Kidney (tissue), 14 donors: Measurements from ENCODE around the gene RPL21. TPM values are rescaled to one million over a fixed set of nuclear protein-coding genes. Genes with fewer than 3 reads are reported as not detected.

Experiments
- DNase-seq, 5 donors: peaks; one replicate each; pipeline ENCODE4 v3.0.0-alpha.2; 2013 to 2020
- FAIRE-seq: peaks from 2 replicates; lab custom pipeline; 2012; peaks lifted over from hg19 to GRCh38; lab: Jason Lieb, UNC
- H3K27ac ChIP-seq, 2 donors: one replicate each; pipeline ENCODE4 v1.7.0; 2013; ENCODE audit warnings: low read depth in 2 of 2, low read length in 2 of 2, inconsistent platforms in 1 of 2
- H3K27me3 ChIP-seq: one replicate; pipeline ENCODE4 v1.7.1; 2013; ENCODE audit warnings: low read length, inconsistent platforms; ENCODE audit not compliant: control insufficient read depth, insufficient read depth
- H3K36me3 ChIP-seq, 3 donors: one replicate each; pipeline versions ENCODE4 v1.7.0 to v1.7.1; 2013; ENCODE audit warnings: low read length in 3 of 3, control low read depth in 1 of 3, inconsistent platforms in 1 of 3; ENCODE audit not compliant: insufficient read depth in 3 of 3, control insufficient read depth in 2 of 3
- H3K4me1 ChIP-seq, 3 donors: one replicate each; pipeline versions ENCODE4 v1.7.0 to v1.7.1; 2013; ENCODE audit warnings: low read length in 3 of 3, inconsistent platforms in 1 of 3, low read depth in 1 of 3; ENCODE audit not compliant: control insufficient read depth in 2 of 3, insufficient read depth in 2 of 3
- H3K4me3 ChIP-seq, 3 donors: one replicate each; pipeline versions ENCODE4 v1.7.0 to v1.8.1; 2013; ENCODE audit warnings: low read length in 3 of 3, control low read depth in 1 of 3, inconsistent platforms in 1 of 3
- H3K9ac ChIP-seq, 3 donors: one replicate each; pipeline versions ENCODE4 v1.7.0 to v1.7.1; 2013; ENCODE audit warnings: low read length in 3 of 3, control low read depth in 1 of 3, inconsistent platforms in 1 of 3
- H3K9me3 ChIP-seq, 3 donors: one replicate each; pipeline versions ENCODE4 v1.7.0 to v1.7.1; 2013; ENCODE audit warnings: low read length in 3 of 3, control low read depth in 1 of 3, inconsistent platforms in 1 of 3; ENCODE audit not compliant: control insufficient read depth in 2 of 3, insufficient read depth in 1 of 3
- intact Hi-C: fragments of 100-400 bp; cut with DNase I; formaldehyde crosslinking; loops from one replicate; pipeline ENCODE4 v1.11.1; 2022
- polyA plus RNA-seq: library from polyadenylated mRNA; stranded (reverse); fragments of 350-450 nt; fragmentation: Illumina TruSeq; extraction: RNeasy Lipid Tissue Mini Kit (QIAGEN cat#74804); gene quantifications from one replicate; pipeline ENCODE4 v1.2.3, GENCODE V29; 2014; ENCODE audit warnings: low read depth, low replicate concordance; ENCODE audit not compliant: insufficient read depth
- total RNA-seq: library from RNA; stranded (reverse); fragmentation: NEBNext Ultra II Directional; extraction: Animal tissue kit (Norgen Biotek cat#: 25700); gene quantifications from one replicate; pipeline ENCODE4 v1.2.1, GENCODE V29; 2021
- TF ChIP-seq, protein P1 (sequence below): IDR thresholded peaks from 3 replicates; pipeline ENCODE4 v1.5.1; 2012; ENCODE audit warnings: mild to moderate bottlenecking, moderate library complexity, borderline replicate concordance; ENCODE audit not compliant: insufficient read depth; ENCODE audit errors: extremely low read depth
- donor health status: control.
- donor health status: control.
- donor health status: control.
- donor health status: control.
- donor health status: control.
- donor health status: DM: yes; HTN: yes; CAD: no.
- donor health status: Normal renal cell carcinoma (clear cell type).

The RPL21 gene
- total and polyA plus RNA-seq, 2 donors from 2014 or later = 864 to 2,520 TPM

DNA sequence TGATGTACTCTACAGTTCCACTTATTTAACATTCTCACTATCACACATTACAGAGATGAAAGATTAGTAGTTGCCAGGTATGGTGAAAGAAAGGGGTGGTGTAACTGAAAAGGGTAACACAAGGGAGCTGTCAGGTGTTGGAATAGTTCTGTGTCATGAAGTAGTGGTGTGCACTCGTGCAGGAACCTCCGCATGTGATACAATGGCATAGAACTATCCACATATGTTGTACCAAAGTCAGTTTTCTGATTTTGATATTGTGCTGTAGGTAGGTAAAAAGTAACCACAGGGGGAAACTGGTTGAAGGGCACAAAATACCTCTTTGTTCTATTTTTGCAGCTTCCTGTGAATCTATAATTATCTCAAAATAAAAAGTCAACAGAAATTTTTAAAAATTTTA is 24.4 kb upstream of the RPL21 start:
- intact Hi-C loops = no loop called here
- H3K4me1 ChIP-seq = no peaks in the 10 kb centered on the region
- no peak for DNase-seq
- H3K27ac ChIP-seq = no peak overlapping the region
- FAIRE-seq = no peak
- no peaks in the 10 kb centered on the region for H3K36me3 ChIP-seq
- no peak overlapping the region for H3K9ac ChIP-seq
- H3K9me3 ChIP-seq = no peaks in the 10 kb centered on the region
- TF ChIP-seq, protein P1, sequence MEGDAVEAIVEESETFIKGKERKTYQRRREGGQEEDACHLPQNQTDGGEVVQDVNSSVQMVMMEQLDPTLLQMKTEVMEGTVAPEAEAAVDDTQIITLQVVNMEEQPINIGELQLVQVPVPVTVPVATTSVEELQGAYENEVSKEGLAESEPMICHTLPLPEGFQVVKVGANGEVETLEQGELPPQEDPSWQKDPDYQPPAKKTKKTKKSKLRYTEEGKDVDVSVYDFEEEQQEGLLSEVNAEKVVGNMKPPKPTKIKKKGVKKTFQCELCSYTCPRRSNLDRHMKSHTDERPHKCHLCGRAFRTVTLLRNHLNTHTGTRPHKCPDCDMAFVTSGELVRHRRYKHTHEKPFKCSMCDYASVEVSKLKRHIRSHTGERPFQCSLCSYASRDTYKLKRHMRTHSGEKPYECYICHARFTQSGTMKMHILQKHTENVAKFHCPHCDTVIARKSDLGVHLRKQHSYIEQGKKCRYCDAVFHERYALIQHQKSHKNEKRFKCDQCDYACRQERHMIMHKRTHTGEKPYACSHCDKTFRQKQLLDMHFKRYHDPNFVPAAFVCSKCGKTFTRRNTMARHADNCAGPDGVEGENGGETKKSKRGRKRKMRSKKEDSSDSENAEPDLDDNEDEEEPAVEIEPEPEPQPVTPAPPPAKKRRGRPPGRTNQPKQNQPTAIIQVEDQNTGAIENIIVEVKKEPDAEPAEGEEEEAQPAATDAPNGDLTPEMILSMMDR = no peak
- H3K4me3 ChIP-seq = no peak overlapping the region
- no peaks in the 10 kb centered on the region for H3K27me3 ChIP-seq

DNA sequence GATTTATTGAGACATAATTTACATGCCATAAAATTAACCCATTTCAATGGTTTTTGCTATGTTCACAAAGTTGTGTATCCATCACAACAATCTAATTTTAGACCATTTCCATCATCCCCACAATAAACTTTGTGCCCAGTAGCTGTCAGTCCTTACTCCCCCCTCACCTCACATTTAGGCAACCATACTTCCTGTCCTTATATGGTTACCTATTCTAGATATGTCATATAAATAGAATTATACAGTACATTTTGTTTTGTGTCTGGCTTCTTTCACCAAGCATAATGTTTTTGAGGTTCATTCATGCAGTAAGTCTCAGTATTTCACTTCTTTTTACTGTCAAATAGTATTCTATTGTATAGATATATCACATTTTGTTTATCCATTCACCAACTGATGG is 23.2 kb upstream of the RPL21 start:
- Histone ChIP-seq H3K4me3 (no peak overlapping the region), H3K9me3 (no peaks in the 10 kb centered on the region), H3K36me3 (no peaks in the 10 kb centered on the region), H3K27me3 (no peaks in the 10 kb centered on the region), H3K27ac (no peak overlapping the region), H3K9ac (no peak overlapping the region), H3K4me1 (no peaks in the 10 kb centered on the region)
- FAIRE-seq = no peak
- intact Hi-C loops = no loop called here
- TF ChIP-seq, protein P1 = no peak
- DNase-seq = no peak

DNA sequence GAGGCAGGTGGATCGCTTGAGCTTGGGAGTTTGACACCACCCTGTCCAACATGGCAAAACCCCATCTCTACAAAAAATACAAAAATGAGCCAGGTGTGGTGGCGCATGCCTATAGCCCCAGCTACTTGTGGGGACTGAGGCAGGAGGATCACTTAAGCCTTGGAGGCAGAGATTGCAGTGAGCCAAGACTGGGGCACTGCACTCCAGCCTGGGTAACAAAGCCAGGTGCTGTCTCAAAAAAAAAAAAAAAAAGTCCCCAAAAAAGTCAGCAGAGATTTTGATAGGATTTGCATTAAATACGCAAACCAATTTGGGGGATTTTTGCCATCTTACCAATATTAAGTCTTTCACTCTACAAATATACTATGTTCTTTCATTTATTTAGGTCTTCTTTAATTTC is 21.7 kb upstream of the RPL21 start:
- no peaks in the 10 kb centered on the region for H3K36me3 ChIP-seq
- H3K27ac ChIP-seq = no peak overlapping the region
- H3K9me3 ChIP-seq = no peaks in the 10 kb centered on the region
- intact Hi-C loops = no loop called here
- DNase-seq = no peak
- no peaks in the 10 kb centered on the region for H3K27me3 ChIP-seq
- H3K4me1 ChIP-seq = no peaks in the 10 kb centered on the region
- no peak for FAIRE-seq
- H3K4me3 ChIP-seq = no peak overlapping the region
- H3K9ac ChIP-seq = no peak overlapping the region
- TF ChIP-seq, protein P1 = no peak

DNA sequence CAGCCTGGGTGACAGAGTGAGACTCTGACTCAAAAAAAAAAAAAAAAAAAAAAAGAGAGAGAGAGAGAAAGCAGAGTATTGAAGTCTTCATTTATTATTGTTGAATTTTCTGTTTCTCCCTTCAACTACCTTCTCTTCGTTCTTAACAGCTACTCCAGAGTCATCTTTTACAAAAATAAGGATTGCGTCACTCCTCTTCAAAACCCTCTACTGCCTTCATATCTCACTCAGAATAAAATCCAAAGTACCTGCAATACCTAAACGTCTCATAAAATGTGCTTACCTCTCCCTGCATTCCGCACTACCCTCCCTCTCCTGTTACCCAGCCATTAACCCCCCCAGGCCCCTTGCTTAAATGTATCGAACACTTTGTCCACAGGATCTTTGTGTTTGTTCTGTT is 17.4 kb upstream of the RPL21 start:
- intact Hi-C loops = no loop called here
- Histone ChIP-seq H3K4me1 (no peaks in the 10 kb centered on the region), H3K9me3 (no peaks in the 10 kb centered on the region), H3K27ac (no peak overlapping the region), H3K9ac (no peak overlapping the region), H3K36me3 (no peaks in the 10 kb centered on the region), H3K27me3 (no peaks in the 10 kb centered on the region), H3K4me3 (no peak overlapping the region)
- FAIRE-seq (no peak), DNase-seq (no peak)
- TF ChIP-seq, protein P1 = no peak
